DMS153 treated with DMSO at 0.1 percent for 48 hours (cell line): ENCODE measurements around the gene TSC22D2.

Experiments
- DNase-seq: peaks from one replicate; lab custom pipeline; 2025; ENCODE audit not compliant: unreplicated experiment; lab: John Stamatoyannopoulos, UW

The TSC22D2 gene

DNA sequence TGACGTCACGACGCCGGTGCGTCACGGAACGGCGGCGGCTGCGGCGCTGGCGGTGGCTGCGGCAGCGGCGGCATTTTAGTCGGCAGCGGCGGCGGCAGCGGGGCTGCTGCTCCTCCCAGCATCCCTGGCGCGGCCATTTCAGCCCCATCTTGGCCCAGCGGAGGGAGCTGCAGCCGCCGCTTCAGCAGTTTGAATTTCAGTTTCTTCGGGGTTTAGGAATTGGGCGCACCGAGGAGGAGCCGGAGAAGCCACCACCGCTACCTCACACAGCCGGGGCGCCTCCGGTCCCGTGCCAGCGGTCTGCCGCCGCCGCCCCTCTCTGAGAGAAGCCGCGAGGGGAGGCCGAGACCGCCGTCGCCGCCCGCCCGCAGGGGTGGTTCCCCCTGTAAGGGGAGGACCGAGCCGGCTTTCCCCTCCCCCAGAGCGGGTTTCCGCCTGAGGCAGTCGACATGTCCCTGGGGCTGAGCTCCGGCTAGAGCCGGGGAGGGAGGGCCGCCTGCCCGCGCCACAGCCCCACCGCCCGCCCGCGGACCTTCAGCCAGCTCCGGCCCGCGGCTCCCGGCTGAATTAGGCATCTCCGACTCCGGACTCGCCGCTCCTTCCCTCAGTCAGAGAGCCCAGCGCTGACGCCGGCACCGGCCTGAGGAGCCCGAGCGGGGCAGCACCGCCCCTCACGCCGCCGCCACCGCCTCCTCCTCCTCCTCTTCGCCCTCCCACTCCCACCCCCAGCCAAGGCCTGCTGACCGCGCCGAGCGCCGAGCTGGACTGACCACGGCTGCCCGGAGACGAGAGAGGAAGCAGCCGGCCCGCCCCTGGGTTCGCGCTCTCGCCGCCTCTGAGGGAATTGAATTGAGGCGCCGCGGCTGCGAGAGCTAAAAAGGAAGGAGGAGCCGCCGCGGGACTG lies at the start of gene TSC22D2:
TSS of gene TSC22D2 (plus strand) at position 78 of the 904 bp plus-strand sequence. CDS start 1,053 bp downstream, outside the sequence.
- peak; percentile 83 for DNase-seq

- DNase-seq: no peak
Measured at GRCh38 chr3:150359381-150359780, 48.7 kb upstream of the TSC22D2 start.

DNA sequence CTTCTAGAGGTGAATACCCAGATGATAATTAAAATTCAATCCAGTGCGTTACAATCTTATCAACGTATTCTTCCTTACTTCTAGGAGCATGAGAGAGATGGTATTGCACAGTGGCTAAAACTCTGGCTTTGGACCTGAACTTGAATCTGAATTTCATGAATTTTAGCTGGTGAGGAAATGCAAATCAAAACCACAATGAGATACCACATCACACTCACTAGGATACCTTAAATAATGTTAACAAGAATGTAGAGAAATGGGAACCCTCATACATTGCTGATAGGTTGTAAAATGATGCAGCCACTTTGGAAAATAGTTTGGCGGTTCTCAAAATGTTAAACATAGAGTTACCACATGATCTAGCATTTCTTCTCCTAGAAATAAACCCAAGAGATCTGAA lies 47.1 kb upstream of the TSC22D2 start:
- DNase-seq: no peak

DNA sequence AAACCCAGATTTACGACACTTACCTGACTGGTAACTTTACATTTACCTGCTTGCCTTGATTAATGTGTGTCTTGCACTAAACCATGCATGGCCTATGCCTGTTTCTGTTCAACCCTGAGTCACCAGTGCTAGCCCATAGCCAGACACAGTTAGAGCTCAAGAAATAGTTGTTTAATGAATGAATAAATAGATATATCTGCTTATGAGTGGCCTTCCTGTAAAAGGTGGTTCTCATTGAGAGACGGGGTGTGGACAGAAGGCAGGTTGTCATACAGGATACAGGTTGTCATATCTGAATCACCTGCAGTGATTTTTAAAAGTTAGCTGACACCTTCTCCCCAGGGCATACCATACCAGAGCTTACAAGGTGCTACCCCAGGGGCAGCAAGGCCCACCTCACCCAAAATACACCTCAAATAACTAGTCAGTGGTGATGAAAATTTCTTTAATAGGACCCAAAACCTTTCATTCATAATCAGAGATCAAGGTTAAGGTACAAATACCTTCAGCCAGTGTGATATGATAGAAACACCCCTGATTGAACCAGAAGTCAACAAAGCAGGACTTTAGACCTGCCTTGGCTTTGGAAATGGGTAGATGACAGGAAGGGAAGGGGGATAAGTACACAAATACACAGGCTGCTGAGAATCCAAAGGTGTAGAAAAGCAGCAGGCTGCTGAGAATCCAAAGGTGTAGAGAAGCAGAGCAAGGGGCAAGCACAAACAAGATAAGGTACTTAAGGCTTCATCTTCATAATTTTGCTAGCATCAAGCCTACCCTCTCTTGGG lies 45.4 kb upstream of the TSC22D2 start:
- no peak for DNase-seq

- DNase-seq: no peak
Measured at GRCh38 chr3:150363420-150363819, 44.7 kb upstream of the TSC22D2 start.

DNA sequence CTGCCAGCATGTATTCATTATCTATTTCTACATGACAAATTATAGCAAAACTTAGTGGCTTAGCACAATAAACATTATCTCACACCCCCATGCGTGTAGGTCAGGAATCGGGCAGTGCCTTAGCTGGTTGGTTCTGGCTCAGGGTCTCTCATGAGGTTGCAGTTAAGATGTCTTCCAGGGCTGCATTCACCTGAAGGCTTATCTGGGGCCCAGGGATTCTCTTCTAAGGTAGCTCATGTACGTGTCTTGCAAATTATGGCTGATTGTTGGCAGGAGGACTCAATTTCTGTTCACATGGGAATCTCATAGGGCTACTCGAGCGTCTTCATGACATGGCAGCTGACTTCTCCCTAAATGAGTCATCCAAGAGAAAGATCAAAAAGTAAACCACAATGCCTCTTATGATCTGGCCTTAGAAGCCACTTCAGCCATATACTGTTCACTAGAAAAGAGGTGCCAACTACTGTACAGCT lies 42.9 kb upstream of the TSC22D2 start:
- no peak for DNase-seq

GRCh38 chr3:150367757-150368156 lies 40.3 kb upstream of the TSC22D2 start:
- no peak for DNase-seq

DNA sequence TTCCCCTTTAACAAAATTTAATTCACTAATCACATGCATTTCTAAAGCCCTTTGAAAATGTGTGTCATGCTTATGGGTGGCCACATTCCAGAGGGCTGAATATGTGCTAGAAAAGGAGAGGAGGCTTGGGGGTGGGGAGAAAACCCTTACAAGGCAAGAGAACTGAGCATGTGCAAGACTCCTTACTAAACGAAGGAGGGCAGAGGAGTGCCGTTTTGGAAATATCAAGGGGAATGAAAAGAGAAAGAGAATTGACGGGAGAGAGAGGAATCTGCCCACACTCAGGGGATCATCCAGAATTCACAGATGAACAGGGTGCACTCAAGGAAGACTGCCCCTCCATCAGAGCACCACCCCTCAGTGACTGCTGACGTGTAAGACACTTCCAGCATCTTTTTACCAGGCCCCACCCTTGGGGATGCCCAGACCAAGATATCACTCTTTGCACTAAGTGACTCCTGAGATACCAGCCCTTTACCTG lies 37.9 kb upstream of the TSC22D2 start:
- no peak for DNase-seq

GRCh38 chr3:150370999-150371398 lies 37.1 kb upstream of the TSC22D2 start:
- DNase-seq: no peak

DNA sequence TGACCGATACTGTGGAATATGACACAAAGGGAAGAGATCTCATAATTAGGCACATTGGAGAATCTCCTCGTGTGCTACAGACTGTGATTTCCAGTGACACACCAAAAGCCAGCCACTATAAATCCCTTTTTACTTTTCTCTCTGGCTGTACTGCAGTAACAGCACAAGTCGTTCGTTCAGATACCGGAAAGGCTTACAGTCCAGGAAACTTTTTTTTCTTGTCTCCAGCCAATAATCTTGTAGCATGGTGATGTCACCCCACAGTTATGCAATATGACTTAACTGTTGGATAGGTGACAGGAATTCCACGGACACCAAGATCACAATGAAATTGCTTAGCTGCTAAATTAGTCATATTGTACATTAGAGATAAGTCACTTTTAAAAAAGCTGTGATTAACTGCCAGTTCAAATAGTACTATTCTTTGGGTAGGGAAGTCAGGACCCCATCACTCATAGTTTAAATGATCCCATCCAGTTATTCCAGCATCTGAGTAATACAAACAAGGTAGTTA lies 36.3 kb upstream of the TSC22D2 start:
- no peak for DNase-seq

DNA sequence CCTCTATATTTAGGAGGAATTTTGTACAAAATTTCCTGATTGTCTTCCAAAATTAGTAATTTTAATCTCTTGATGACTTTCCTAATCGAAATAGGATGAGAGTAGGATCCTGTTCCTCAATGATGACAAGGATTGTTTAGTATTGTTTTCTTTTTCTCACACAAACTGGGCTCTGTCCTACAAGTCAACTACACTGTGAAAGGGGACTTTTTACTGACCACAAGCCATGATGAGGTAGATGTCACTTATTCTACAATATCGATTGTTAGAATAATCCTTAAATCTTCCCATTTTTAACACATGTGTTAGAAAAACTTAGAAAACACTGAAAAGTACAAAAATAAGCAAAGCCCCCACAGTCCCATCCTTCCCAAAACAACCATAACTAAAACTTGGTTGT lies 35.8 kb upstream of the TSC22D2 start:
- DNase-seq: no peak

DNA sequence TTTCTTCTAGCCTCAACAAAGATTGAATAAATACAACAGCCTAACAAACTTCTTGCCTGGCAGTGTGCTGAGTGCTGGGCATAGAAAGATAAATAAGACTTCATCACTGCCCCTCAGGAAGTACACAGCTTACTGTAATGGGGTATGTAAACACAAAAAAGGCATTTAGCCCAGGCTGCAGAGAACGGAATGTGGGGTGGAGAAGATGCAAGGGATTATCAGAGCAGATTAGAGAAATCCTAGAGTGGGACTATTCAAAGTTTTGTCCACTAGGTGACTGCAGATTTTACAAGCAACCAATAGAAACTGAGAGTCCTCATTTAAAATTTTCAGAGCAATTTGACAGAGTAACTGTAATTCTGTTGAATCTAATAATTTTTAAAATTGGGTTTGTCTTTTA lies 35.4 kb upstream of the TSC22D2 start:
- no peak for DNase-seq

- DNase-seq: no peak
Measured at GRCh38 chr3:150373234-150373875, 34.7 kb upstream of the TSC22D2 start.

- no peak for DNase-seq
Measured at GRCh38 chr3:150374975-150375374, 33.1 kb upstream of the TSC22D2 start.

DNA sequence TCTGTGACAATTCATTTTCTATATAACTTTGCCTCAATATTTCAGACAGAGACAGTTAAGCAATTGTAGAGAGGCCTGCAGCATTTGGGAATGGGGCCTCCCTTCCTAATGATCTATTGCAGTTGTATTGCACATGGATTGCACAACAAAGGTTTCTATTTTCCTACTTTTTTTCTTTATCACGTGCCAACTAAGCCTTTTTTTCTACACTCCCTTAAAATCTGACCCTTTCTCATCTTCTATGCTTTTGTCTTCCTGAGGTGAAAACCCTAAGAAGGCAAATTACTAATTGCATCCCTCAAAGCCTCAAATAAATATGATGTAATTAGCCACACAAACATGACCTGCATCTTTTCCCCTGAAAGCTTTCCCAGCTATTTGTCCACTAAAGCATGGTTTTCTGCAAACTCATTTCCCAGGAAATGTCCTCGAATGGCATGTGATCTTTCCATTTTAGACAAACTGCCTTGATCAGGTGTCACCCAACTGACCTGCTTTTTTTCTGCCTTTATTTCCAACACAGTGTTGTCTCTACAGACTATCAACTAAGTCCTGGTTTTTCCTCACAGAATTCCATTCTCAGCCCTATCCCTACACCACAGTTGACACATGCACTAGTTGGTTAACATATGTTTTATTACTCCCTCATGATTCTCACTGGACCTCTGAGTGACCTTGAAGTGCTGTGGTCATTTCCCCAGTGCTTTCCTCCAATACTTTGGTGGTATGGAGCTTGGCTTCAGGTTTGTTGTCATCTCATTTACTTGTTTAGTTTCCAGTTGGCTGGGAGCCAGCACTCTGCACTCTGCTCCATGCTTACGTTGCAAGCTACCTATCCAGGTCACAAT lies 31.9 kb upstream of the TSC22D2 start:
- peak; percentile 5 for DNase-seq

- DNase-seq: no peak
Measured at GRCh38 chr3:150377601-150378300, 30.3 kb upstream of the TSC22D2 start.

GRCh38 chr3:150378301-150378748 lies 29.8 kb upstream of the TSC22D2 start:
- no peak for DNase-seq

DNA sequence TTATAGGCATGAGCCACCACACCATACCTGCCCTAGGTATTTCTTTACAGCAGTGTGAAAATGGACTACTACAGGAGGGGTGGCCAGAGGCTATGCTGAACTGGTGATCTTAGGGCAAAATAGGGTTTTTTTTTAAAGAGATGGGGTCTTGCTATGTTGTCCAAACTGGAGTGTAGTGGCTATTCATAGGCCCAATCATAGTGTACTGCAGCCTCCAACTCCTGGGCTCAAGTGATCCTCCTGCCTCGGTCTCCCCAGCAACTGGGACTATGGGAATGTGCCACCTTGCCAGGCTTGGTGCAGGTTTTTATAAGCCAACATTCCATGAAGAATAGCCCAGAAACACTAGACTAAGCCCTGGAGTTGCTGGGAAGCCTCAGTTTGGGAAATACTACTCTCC lies 28.6 kb upstream of the TSC22D2 start:
- no peak for DNase-seq
